ENCODE data around the gene GALC.

Gene GALC

DNA sequence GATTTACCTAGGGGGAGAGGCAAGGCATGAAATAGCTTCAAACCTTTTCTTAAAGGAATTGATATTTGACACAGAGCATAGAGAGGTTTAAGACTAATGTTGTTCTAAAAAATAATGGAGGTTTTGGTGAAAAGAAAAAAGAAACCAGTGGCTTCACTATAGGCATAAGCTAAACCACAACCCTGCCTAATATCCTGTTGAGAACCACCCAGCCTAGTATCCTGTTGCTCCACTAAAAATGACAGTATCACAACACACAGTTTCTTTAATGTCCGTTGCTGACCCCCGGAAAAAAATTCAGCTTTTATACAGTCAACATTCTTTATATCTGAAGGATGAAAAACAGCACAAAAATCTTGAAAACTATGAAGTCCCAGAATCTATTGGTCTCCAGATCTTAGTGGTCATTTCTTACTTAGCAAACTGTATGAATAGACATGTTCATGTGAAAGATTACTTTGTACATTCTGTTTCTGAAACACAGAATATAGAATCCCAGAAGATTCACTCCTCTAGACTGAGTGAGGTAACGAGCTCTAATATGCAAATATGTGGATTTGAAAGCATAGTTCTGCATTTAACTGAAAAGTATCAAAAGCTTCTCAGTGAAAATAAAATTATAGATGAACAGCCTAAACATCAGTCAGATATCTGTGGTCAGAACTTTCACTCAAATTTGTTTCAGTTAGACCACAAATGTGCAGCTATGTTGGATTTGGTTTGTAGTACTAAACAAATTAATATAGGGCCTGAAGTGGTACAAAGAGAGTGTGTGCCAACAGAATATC lies 40.5 kb downstream of the GALC start:
- no peak for DNase-seq (ENCODE audit: low read depth)

DNA sequence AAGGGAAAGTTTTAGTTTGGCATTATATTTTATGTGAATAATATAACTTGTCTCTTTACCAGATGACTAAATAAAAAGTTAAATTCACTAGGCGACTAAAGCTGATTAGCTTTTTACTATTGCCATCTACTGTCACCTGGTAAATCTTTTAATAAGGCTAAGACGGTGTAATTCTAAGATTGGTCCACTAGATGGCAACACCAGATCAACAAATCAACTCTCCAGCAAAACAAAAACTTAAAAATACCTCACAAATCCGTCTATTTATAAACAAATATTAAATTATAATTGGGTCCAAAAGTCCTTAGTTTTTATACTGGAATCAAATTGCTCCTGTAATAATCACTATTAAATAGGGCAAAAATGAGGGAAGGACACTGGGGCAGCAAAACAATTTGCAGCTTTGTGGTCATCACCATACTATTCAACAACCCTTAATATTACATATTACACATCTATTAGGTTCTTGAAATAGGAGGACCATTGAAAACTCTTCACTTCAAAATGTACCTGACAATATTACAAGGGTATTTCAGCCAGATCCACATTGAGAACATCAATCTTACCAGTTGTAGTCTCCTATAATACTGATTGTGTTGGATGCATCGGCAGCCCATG lies 47.9 kb downstream of the GALC start:
- DNase-seq (ENCODE audit: low read depth): peak; percentile 9

- DNase-seq (ENCODE audit: low read depth): no peak
Observed at GRCh38 chr14:87940894-87941293, 52.1 kb downstream of the GALC start.

GRCh38 chr14:87940382-87940781 lies 52.6 kb downstream of the GALC start:
- no peak for DNase-seq (ENCODE audit: low read depth)

GRCh38 chr14:87935886-87936285 lies 57.1 kb downstream of the GALC start:
- DNase-seq (ENCODE audit: low read depth): no peak

DNA sequence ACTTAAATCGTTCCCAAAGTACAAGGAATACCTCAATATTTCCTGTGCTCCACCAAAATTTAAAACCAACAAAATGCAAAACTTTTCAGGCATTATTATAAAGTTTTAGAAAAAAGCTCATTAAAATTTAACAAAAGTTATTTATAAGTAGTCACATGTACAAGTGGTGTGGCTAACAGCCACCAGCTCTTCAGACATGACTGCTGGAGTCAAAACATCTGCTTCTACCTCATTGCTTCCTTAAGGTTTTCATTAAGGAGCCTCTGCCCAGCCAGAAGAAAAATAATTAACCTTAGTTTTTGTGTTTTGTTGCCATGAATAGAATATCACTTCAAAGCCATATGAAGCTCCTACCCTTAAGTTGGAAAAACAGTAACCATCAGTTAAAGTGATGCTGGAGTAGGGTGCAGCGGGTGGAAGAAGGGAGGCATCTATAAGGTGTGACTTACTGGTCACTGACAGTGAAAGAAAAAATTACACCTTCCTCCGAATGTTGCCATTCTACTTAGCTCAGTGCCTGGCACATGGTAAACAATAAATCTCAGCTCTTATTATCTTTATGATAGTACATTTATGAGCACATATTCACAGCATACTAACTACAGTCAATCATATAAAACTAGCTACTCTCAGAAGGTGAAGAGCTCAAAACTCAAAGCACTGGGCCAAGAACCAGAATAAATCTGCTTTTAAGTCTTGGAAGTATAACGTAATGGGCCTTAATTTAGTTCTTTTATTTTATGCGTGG lies 57.7 kb downstream of the GALC start:
- DNase-seq (ENCODE audit: low read depth): no peak

DNA sequence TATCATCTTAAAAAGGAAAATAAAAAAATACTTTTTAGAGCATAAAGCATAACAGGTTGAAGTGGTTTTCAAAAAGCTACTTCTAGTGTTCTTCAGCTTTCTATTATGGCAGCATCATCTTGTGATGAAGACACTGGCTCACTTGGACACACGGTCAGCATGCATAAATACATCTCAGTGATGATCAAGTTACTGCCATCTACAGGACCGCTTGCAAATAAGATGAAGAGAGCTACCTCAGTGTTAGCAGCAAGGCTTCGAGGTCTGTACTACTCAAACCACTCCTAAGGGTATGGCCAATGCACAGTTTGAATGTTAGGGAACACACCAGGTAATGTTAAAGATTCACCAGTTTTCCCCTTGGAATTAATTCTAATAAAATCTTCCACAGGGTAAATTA lies 58.8 kb downstream of the GALC start:
- no peak for DNase-seq (ENCODE audit: low read depth)

- no peak for DNase-seq (ENCODE audit: low read depth)
Observed at GRCh38 chr14:87916886-87917275, 76.1 kb downstream of the GALC start.

GRCh38 chr14:87916103-87916885 lies 76.7 kb downstream of the GALC start:
- no peak for DNase-seq (ENCODE audit: low read depth)

DNA sequence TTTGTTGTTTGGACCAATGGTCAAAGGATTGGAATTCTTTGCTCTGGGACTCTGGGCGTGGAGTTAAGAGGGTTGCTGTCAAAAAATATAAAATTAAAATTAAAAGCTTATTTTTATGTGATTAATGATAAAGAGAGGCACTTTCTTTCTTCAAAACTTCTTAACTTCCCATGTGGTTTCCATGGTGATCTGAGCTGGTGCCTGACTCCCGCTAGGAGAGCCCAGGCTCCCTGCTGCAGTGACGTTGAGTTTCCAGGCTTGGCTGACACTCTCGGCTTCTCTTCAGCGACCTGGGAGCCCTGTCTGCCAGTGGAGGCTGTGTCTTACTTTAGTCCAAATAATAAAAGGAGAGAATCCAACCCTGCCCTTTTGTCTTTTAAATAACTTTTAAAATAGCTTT lies 84.4 kb downstream of the GALC start:
- DNase-seq (ENCODE audit: low read depth): no peak

- DNase-seq (ENCODE audit: low read depth): no peak
Observed at GRCh38 chr14:87901652-87902051, 91.3 kb downstream of the GALC start.

GRCh38 chr14:87901236-87901635 lies 91.7 kb downstream of the GALC start:
- DNase-seq (ENCODE audit: low read depth): peak; percentile 5

- DNase-seq (ENCODE audit: low read depth): no peak
Observed at GRCh38 chr14:87899228-87899627, 93.8 kb downstream of the GALC start.

DNA sequence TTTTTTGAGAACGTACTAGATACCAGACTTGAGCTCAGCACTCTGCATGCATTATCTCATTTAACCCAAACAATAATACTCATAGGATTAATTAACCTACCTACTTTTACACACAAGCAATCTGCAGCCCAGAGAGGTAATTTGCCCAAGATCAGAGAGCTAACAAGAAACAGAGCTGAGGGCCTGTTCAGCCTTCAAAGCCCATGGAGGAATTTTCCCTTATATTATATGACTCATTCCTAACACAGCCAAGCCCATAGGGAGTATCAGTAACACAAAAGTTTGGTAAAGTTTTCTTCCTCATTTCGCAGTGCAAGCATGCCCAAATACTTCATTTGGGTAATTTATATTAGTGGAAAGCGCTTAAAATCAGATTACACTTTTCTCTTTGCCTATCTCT lies 94.7 kb downstream of the GALC start:
- DNase-seq (ENCODE audit: low read depth): no peak

GRCh38 chr14:87896393-87897380 lies 96.3 kb downstream of the GALC start:
- DNase-seq (ENCODE audit: low read depth): peak; percentile 10

DNA sequence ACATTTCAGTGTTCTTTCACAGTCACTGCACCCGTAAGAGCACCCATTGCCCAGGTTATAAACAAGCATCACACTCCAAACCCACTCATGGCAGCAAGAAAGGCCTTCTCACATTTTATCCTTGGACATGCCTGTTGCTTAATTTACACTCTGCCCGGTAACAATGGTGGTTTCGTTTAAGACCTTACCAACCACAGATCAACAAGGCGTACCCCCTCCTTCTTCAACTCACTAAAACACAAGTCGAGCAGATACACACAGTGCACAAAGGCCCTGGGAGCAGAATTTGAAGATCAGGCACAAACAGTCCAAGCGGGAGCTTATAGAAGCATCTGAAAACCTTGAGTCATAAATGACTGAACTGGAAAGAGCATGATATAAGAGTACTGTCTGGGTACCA lies 98.1 kb downstream of the GALC start:
- no peak for DNase-seq (ENCODE audit: low read depth)

DNA sequence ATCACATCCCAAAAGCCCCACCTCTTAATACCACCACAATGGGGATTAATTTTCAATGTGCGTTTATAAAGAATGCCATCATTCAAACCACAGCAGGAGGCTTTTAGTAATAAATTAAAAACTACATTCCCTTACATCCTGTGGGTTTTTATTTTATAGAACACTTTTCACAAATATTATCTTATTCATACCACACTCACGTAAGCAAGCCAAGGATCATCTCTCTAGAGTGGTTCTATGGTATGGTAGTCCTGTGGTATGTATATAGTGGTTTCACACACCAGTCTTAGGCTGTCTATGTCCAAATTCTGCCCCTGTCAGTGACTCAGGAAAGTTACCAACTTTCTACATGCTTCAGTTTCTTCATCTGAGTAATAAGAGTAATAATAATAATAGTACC lies 100.2 kb downstream of the GALC start:
- DNase-seq (ENCODE audit: low read depth): no peak

GRCh38 chr14:87888136-87888999 lies 104.6 kb downstream of the GALC start:
- no peak for DNase-seq (ENCODE audit: low read depth)

DNA sequence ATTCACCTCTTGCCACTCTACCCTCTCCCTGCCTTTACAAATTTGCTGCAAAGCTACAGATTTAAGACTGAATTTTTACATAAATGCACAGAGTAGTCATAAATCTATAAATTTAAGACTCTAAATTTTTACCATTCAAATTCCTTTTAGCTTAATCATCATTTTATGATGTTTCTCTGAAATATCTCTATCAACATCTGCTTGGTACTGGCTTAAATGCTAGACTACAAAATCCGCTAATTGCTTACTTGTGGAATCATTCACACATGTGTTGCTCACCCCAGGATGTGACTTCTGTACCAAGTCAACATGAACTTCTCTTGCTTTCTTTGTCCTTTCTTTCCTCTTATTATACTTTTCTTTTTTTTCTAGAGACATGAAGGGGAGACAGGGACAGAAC lies 109.2 kb downstream of the GALC start:
- DNase-seq (ENCODE audit: low read depth): no peak
